ENCODE results near the gene DEFB125.

DEFB125 gene

DNA sequence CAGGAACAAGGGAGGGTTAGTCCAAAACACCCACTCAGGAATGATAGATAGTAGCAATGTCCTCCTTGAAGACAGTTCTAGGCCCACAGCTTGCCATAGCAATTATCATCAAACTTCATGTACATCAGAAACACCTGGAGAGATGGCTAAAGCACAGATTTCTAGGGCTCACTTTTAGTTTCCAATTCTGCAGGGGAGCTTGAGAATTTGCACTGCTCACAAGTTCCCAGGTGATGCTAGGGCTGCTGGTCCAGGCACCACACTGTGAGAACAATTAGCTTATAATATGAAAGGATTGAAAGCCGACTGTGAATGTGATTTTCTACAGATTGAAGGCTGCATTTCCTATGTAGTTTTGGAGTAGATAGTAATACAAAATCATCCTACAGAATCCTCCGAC lies 58.4 kb downstream of the DEFB125 start:
- FAIRE-seq: no peak
- no peak for DNase-seq (ENCODE audit: low spot score)

Data from urothelium cell line (cell line).